ENCODE results near the gene ARHGAP4.

DNA sequence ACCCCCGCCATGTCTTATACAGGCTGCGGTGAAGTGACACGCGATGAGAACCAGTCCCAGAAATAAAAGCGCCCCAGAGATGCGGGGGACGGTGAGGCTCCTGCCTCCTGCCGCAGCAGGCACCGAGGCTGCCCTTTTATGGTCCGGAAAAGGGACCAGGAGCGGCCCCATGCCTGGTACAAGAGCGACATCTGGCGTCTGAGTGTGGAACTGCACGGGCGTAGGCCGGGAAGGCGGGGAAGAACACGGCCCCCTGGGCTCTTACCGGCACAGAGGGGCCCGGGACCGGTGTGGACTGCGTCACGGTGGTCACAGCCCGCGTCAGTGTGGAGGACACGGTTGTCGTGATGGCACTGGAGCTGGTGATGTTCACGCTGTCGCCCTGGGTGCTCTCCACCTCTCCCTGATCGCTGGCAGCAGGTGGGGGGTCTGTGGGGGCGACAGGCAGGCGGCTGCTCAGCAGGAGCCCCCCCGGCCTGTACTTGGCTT lies 27.3 kb upstream of the ARHGAP4 start:
- TF ChIP-seq POLR2A (IDR thresholded peaks at IDR 0.05; ENCODE audit: low read depth, low read length) (no peak; the same call in 1 of the 2 replicates), TAF1 (IDR thresholded peaks at IDR 0.05; ENCODE audit: borderline replicate concordance, low read depth, low read length) (no peak)
